ENCODE results near the gene CAPN10.

The CAPN10 gene

DNA sequence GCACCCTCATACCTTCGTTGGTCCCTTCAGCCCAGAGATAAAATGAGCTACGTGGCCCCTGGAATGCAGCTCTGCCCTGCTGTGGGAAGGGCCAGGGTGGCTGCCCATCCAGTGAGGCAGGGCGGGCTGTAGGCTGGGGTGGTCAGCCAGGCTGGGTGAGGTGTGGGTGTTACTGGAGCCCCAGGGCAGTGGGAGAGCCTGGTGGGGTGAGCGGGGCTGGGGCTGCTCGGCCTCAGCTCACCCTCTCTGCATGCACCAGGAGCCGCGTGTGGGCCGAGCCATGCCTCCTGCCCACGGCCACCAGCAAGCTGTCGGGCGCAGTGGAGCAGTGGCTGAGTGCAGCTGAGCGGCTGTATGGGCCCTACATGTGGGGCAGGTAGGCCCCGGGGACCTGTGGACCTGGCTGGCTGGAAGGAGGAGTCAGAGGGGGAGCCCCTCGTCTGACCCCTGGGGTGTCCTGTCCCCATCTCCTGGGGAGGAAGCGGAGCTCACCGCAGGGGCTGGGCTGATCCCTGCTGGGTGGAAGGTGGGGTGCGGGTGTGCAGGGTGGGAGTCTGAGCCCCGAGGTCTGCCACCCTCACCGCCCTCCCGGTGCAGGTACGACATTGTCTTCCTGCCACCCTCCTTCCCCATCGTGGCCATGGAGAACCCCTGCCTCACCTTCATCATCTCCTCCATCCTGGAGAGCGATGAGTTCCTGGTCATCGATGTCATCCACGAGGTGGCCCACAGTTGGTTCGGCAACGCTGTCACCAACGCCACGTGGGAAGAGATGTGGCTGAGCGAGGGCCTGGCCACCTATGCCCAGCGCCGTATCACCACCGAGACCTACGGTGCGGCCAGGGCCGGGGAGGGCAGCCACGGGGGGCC is 12.8 kb upstream of the CAPN10 start:
- in situ Hi-C loops (cut with MboI; ENCODE audit: low sequenced_read_pairs), result no loop called here

GRCh38 chr2:240574386-240575100 is 12.0 kb upstream of the CAPN10 start:
- in situ Hi-C loops (cut with MboI; ENCODE audit: low sequenced_read_pairs), result no loop called here

- in situ Hi-C loops (cut with MboI; ENCODE audit: low sequenced_read_pairs), result no loop called here
Observed at GRCh38 chr2:240575101-240575965, 11.2 kb upstream of the CAPN10 start.

GRCh38 chr2:240576036-240576435 is 10.5 kb upstream of the CAPN10 start:
- in situ Hi-C loops (cut with MboI; ENCODE audit: low sequenced_read_pairs), result no loop called here

DNA sequence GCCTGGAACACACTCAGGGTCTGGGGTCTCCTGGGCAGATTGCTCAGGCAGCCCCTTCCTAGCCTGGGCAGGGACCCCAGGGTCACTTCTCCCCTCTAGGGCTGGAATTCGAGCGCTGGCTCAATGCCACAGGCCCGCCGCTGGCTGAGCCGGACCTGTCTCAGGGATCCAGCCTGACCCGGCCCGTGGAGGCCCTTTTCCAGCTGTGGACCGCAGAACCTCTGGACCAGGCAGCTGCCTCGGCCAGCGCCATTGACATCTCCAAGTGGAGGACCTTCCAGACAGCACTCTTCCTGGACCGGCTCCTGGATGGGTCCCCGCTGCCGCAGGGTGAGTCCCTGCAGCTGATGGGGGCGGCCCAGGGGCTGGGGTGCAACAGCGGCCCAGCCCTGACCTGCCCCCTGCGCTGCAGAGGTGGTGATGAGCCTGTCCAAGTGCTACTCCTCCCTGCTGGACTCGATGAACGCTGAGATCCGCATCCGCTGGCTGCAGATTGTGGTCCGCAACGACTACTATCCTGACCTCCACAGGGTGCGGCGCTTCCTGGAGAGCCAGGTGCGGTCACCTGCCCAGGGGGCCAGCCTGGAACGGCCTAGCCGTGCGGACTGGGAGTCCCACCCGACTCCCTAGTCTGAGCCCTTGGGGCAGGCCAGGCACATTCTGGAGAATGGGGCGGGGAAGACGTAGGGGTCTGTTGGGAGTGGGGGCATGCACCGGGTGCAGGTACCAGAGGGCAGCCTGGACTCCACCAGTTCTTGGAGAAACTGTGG is 9.9 kb upstream of the CAPN10 start:
- in situ Hi-C loops (cut with MboI; ENCODE audit: low sequenced_read_pairs), result no loop called here

- in situ Hi-C loops (cut with MboI; ENCODE audit: low sequenced_read_pairs), result no loop called here
Observed at GRCh38 chr2:240577281-240578109, 9.0 kb upstream of the CAPN10 start.

DNA sequence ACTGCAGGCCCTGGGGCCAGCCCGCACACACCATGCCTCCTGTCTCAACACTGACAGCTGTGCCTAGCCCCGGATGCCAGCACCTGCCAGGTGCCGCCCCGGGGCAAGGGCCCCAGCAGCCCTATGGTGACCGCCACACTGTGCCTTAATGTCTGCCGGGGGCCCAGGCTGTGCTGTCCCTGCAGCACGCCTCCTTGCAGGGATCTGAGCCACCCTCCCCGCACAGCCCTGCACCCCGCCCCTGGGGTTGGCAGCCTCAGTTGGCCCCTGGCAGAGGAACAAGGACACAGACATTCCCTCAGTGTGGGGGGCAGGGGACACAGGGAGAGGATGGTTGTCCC is 8.5 kb upstream of the CAPN10 start:
- in situ Hi-C loops (cut with MboI; ENCODE audit: low sequenced_read_pairs), result no loop called here

DNA sequence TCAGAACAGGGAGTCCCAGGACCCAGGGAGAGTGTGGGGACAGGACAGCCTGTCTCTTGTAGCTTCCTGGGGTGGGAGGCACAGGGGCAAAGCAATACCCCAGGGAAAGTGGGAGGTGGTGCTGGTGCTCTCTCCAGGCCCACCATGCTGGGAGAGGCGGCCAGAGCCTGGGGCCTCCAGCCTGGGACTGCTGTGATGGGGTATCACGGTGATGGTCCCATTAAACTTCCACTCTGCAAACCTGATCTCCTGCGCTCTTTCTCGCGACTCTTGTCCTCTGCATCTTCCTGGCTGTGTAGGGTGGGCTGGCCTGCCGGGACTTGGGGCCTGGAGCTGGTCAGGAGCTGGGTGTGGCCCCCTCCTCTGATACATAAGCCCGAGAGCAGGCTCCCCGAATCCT is 8.0 kb upstream of the CAPN10 start:
- in situ Hi-C loops (cut with MboI; ENCODE audit: low sequenced_read_pairs), result no loop called here

DNA sequence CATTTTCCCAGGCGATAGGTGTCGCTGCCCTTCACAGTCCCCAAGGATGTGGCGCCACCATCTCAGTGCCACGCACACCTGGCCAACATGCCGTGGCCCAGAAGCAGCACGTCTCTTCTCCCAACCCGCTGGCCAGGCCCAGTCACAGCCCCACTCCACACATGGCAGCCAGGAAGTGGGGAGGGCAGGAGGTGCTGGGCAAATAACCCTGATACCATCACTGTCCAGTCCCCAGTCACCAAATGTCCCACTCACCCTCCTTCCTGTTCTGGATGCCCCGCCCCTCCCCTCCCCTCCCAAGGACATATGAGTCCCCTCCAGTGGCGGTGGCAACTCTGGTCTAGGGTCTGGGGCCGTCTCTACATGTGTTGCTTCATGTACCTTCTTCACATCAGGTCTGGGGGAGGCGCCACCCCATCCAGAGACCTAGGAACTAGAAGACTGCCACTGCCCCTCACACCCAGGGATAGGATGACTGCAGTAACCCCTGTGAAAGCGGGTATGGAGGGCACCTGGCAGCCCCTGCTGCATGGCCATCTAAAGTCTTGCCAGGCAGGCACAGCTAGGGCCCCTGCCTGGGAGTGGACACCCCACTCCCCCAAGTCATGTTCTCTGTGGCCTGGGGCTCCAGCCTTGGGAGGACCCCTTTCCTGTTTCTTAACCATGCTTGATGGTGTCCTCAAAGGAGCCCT is 7.3 kb upstream of the CAPN10 start:
- in situ Hi-C loops (cut with MboI; ENCODE audit: low sequenced_read_pairs), result no loop called here

DNA sequence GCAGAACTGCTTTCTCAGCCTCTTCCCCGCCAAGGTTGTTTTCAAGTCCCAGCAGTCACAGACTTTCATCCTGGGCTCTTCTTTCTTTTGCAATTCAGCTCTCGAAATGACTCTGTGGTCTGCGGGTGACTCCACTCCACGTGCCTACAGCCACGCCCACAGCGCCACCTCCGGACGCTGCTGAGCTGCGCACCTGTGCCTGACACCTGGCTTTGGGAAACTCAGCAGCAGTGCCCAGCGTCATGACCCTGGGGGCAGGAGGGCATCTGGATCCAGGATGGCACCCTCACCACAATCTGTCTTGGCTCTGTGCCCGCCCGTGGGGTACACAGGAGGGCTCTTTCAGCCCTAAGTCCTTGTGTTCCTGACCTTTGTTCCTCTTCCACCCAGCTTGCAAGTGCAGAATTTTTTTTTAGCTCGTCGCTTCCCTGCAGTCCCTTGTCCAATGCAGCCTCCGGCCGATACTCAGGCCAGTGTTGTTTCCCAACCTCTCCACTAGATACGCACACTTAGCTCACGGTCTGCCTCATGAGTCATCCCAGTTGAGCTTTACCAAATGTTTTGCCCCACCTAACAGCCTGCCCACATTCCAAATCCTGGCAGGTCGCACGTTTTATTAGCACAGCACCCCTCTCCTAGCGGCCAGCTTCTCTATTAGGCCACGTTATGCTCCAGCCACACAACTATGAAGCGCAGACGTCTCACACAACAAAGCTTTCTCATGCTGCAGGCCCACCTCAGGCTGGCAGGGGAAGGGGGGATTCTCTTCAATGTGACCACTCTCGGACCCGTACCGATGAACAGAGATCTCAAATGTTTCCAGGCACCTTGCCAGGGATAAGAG is 6.5 kb upstream of the CAPN10 start:
- in situ Hi-C loops (cut with MboI; ENCODE audit: low sequenced_read_pairs), result no loop called here

DNA sequence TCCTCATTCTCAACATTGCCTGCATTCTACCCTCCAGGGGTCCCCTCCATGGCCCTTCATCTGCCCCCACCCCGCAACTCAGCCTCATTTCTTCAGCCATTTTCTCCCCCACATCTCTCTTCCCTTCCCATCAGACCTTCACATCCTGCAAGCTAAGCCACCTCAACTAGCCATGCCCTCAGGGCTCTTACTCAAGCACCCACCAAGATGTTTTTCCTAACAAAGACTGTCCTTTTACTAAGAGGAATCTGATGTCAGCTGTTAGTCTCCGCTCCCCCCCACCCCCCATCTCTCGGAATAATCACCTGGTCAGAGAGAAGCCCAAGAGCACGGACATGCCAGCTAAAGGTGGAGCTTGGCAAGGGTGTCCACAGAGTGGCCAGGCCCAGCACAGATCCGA is 4.7 kb upstream of the CAPN10 start:
- in situ Hi-C loops (cut with MboI; ENCODE audit: low sequenced_read_pairs), result no loop called here

- in situ Hi-C loops (cut with MboI; ENCODE audit: low sequenced_read_pairs), result no loop called here
Observed at GRCh38 chr2:240582781-240583180, 3.8 kb upstream of the CAPN10 start.

GRCh38 chr2:240583774-240584173 is 2.8 kb upstream of the CAPN10 start:
- in situ Hi-C loops (cut with MboI; ENCODE audit: low sequenced_read_pairs), result no loop called here

DNA sequence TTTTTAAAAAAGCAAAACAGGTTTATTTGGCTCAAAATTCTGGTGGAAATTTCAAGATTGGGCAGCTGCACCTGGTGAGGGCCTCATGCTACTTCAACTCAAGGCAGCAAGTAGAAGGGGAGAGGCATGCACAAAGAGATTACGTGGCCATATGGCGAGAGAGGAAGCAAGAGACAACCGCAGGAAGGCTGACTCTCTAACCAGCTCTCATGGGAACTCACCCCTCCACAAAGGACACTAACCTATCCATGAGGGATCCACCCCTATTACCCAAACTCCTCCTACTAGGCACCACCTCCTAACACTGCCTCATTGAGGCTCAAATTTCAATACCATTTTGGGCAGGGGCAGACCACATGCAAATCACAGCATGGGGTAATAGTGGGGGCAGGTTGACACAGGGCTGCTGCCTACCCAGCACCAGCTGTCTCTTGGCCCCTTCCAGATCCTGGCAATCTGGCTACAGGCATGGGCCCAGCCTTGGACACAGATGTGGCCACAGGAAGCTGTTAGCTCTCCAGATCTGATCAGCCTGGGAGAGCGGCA is 2.0 kb upstream of the CAPN10 start:
- in situ Hi-C loops (cut with MboI; ENCODE audit: low sequenced_read_pairs), result no loop called here

GRCh38 chr2:240585101-240585500 is 1.4 kb upstream of the CAPN10 start:
- in situ Hi-C loops (cut with MboI; ENCODE audit: low sequenced_read_pairs), result no loop called here

- in situ Hi-C loops (cut with MboI; ENCODE audit: low sequenced_read_pairs), result no loop called here
Observed at GRCh38 chr2:240585681-240586197, 795 bp upstream of the CAPN10 start.

DNA sequence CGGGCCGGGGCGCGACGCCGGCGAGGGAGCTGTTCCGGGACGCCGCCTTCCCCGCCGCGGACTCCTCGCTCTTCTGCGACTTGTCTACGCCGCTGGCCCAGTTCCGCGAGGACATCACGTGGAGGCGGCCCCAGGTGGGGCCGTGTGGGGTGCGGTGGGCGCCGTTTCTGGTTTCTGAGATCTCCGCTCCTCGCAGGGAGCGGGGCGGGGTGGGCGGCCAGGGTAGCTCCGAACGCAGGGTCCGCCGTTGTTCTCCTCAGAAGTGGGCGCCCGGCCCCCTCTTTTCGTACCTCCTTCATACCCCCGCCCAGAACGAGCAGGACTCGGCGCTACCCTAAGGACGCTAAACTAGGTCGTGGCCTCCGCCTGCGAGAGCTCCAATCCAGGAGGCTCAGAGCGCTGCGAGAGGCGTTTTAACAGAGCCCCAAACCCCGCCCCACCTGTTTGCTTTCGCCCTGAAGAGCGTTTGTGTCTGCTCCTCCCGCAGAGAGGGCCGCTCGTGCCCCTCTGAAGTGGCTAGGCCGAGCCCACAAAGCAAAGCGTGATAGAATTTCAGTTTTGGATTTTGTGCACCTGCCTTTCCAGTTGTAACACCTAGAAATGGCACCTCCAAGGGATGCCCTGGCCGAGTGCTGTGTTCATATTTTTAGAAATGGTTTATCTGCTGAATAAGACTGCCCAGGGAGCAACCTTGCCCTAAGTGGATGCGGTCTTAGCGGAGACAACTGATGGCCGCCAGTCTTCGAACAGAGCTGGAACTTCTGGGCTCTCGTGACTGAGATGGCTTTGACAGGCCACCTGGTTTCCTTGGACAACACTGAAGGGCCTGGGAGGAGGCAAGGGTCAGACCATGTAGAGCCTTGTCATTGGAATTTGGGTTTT is 626 bp downstream of the CAPN10 start:
- in situ Hi-C loops (cut with MboI; ENCODE audit: low sequenced_read_pairs), result no loop called here
